HL-60 (cell line): ENCODE data around the gene VWA3B.

Source experiments
- CTCF ChIP-seq: IDR thresholded peaks from one replicate; pipeline ENCODE4 v1.5.1; 2011; ENCODE audit warnings: low read length, control low read depth, inconsistent platforms; ENCODE audit not compliant: insufficient read depth
- GABPA ChIP-seq: IDR thresholded peaks from 2 replicates; pipeline ENCODE4 v1.6.1; 2012; ENCODE audit warnings: low read depth
- TF ChIP-seq, protein P1 (sequence below): IDR thresholded peaks from 2 replicates; pipeline ENCODE4 v1.6.1; 2012; ENCODE audit warnings: low read depth; ENCODE audit not compliant: insufficient replicate concordance

DNA sequence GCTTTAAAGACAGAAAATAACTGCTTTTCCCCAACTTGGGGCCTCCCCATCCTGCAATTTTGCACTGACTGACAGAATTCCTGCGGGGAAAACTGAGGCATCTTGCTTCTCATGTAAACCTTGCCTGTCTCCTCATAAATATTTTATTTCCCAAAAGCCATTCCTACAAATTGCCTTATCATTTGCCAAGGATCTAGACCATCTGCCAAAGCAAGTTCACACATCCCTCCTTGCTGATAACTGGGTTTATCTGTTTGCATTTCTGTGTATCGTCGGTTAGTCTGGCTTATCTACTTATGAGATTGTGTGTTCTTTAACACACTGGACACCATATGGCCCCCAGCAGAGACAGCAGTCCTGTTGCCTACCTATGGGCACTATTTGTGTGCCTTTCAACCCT is 256.3 kb downstream of the VWA3B start:
- TF ChIP-seq CTCF, result no peak
- TF ChIP-seq, protein P1, sequence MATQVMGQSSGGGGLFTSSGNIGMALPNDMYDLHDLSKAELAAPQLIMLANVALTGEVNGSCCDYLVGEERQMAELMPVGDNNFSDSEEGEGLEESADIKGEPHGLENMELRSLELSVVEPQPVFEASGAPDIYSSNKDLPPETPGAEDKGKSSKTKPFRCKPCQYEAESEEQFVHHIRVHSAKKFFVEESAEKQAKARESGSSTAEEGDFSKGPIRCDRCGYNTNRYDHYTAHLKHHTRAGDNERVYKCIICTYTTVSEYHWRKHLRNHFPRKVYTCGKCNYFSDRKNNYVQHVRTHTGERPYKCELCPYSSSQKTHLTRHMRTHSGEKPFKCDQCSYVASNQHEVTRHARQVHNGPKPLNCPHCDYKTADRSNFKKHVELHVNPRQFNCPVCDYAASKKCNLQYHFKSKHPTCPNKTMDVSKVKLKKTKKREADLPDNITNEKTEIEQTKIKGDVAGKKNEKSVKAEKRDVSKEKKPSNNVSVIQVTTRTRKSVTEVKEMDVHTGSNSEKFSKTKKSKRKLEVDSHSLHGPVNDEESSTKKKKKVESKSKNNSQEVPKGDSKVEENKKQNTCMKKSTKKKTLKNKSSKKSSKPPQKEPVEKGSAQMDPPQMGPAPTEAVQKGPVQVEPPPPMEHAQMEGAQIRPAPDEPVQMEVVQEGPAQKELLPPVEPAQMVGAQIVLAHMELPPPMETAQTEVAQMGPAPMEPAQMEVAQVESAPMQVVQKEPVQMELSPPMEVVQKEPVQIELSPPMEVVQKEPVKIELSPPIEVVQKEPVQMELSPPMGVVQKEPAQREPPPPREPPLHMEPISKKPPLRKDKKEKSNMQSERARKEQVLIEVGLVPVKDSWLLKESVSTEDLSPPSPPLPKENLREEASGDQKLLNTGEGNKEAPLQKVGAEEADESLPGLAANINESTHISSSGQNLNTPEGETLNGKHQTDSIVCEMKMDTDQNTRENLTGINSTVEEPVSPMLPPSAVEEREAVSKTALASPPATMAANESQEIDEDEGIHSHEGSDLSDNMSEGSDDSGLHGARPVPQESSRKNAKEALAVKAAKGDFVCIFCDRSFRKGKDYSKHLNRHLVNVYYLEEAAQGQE, result no peak
- no peak for TF ChIP-seq GABPA
